T-helper 9 cell (primary cell): ENCODE results near the gene UBE3D.

Source experiments
- DNase-seq: peaks from one replicate; pipeline ENCODE4 v3.0.0-alpha.2; 2020
- total RNA-seq, 2 donors: gene quantifications; one replicate each; lab custom pipeline; 2026; lab: John Stamatoyannopoulos, UW

Gene UBE3D, protein sequence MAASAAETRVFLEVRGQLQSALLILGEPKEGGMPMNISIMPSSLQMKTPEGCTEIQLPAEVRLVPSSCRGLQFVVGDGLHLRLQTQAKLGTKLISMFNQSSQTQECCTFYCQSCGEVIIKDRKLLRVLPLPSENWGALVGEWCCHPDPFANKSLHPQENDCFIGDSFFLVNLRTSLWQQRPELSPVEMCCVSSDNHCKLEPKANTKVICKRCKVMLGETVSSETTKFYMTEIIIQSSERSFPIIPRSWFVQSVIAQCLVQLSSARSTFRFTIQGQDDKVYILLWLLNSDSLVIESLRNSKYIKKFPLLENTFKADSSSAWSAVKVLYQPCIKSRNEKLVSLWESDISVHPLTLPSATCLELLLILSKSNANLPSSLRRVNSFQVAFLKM
- 6.3 to 10.4 reads per million in 2 donors for total RNA-seq

- peak; percentile 97 for DNase-seq
Measured at GRCh38 chr6:83065511-83066192, at the start of gene UBE3D. Gene UBE3D (minus strand): TSS chr6:83065841. CDS start chr6:83065718, 123 bp downstream.

DNA sequence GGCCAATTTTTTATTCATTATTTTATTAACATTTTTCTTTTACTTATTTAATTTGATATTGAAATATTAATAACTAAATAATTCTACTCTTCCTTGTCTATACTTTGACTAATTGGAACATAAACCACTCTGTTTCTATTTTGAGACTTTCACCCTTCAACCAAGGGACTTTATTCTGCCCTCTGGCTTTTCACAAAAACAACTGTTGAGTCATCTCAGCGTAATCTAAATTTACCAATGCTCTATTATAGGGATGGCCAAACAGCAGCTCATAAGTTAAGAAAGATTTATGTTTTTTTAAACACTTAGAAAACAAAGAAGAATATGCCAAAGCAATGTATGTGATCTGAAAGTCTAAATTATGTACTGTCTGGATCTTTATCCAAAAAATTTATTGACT, 48.5 kb upstream of the UBE3D start:
- no peak for DNase-seq

DNA sequence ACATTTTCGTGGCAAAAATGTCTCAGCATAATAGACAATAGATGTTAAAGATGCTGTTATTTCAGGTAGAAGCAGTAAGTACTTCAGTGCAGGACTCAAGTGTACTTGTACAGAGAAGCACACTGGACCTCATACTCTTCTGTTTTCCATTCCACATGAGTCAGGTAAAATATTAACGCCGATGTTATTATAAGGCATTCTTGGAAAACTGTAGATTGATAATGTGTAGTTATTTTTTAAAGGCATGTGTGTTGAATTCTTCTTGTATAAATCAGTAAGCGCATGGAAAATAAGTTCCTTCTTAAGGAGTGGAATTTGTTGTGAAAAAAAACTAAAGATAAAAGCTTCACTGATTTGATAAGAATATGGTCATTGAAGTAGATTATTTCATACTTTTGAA, 47.6 kb upstream of the UBE3D start:
- DNase-seq, result no peak

DNA sequence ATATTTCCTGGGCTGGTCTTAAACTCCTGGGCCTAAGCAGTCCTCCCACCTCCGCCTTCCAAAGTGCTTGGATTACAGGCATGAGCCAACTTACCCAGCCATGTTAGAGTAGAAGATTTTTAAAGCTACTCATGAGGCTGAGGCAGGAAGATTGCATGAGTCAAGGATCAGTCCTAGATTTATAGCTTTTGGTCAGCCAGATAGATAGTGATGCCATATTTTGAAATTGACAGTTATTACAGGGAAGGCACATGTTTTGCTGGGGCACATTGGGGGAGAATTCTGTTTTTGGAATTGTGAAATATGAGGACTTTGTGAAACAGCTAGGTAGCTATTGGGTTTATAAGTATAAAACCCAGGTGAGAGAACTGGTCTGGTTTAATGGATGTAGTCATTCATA, 42.7 kb upstream of the UBE3D start:
- DNase-seq, result no peak

- DNase-seq, result no peak
Measured at GRCh38 chr6:83098589-83098988, 32.9 kb upstream of the UBE3D start.

DNA sequence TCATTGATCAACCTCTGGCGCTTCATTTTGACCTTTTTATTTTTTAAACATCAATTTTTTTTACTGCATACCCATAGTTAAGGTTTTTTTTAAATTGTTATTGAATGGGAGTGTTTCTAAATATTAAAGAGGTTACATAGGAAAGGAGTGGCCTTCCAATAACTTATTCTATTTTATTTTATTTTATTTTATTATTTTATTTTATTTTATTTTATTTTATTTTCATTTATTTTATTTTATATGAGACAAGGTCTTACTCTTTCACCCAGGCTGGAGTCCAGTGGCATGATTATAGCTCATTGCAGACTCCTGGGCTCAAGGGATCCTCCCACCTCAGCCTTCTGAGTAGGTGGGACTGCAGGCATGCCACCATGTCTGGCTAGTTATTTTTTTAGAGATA, 32.0 kb upstream of the UBE3D start:
- no peak for DNase-seq

DNA sequence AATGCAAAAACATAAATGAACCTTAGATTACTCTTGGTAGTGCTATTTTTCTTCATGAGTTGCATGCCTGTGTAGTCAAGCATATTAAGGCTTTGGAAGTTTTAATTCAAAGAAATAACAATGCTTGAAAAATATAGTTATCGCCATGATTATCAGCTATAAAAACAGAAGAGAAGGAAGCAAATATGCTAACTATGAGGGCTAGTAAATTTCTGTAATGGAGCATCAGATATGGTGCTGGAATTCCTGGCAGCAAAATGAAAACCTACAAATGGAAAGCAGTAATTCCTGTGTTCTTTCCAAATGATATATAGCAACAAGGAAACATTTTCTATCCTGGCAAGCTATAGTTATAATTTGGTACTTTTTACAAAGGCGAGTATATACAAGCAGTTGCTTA, 31.6 kb upstream of the UBE3D start:
- no peak for DNase-seq

- no peak for DNase-seq
Measured at GRCh38 chr6:83096791-83097190, 31.1 kb upstream of the UBE3D start.

GRCh38 chr6:83092756-83093399, 27.2 kb upstream of the UBE3D start:
- DNase-seq, result no peak

DNA sequence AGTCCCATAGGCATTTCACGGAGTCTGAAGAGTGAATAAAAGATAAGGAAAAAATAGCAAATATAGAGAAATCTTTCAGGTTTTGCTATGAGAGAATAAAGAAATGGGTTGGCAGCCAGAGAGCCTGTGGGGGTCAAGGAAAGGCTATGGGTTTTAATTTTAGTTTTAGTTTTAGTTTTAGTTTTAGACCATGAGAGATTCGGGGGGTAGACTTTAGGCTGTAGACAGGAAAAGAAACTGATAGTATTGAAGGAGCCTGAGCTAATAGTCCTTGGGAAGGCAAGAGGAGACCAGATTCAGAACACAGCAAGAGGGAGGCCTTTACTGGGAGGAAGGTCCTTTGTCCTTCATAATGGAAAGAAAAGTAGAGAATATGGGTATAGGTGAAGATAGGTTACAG, 21.1 kb upstream of the UBE3D start:
- no peak for DNase-seq

DNA sequence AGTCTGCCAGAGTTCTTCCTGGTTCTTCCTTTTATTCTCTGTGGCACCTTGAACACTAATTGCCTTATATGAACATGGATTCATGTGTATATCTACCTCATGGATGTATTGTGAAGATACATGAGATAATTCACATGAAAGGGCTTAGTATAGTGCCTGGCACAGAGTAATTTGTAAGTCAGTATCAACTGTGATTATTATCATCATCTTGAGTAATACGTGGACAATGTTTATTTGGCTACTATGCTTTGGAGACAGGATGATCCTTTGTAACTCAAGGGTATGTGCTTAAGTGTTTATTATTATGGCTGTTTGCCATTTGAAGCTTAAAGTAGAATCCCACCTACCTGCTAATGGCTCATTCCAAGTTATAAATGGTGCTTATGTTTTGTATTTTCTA, 17.8 kb upstream of the UBE3D start:
- DNase-seq, result no peak

- DNase-seq, result no peak
Measured at GRCh38 chr6:83073615-83074014, 8.0 kb upstream of the UBE3D start.

- no peak for DNase-seq
Measured at GRCh38 chr6:83072726-83073125, 7.1 kb upstream of the UBE3D start.

GRCh38 chr6:83071707-83072106, 6.1 kb upstream of the UBE3D start:
- no peak for DNase-seq

GRCh38 chr6:83071023-83071422, 5.4 kb upstream of the UBE3D start:
- no peak for DNase-seq

DNA sequence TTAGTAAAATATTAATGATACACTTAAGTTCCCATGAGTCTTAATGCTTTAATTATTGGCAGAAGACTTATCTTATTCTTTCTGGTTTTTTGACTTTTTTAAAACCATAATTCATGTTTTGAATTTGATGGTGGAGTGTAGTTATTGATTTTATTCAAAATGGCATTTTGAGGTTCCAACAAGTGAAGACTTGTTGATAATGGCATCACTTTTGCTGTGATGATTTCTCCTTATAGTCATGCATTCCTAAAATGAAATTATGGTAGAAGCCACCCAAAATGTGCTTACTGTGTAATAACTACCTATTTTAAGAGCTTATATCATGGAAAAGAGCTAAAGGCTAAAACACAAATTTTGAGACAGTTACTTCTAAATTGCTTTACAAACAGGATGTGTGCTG, 4.0 kb upstream of the UBE3D start:
- DNase-seq, result no peak

GRCh38 chr6:83068616-83069015, 3.0 kb upstream of the UBE3D start:
- no peak for DNase-seq

DNA sequence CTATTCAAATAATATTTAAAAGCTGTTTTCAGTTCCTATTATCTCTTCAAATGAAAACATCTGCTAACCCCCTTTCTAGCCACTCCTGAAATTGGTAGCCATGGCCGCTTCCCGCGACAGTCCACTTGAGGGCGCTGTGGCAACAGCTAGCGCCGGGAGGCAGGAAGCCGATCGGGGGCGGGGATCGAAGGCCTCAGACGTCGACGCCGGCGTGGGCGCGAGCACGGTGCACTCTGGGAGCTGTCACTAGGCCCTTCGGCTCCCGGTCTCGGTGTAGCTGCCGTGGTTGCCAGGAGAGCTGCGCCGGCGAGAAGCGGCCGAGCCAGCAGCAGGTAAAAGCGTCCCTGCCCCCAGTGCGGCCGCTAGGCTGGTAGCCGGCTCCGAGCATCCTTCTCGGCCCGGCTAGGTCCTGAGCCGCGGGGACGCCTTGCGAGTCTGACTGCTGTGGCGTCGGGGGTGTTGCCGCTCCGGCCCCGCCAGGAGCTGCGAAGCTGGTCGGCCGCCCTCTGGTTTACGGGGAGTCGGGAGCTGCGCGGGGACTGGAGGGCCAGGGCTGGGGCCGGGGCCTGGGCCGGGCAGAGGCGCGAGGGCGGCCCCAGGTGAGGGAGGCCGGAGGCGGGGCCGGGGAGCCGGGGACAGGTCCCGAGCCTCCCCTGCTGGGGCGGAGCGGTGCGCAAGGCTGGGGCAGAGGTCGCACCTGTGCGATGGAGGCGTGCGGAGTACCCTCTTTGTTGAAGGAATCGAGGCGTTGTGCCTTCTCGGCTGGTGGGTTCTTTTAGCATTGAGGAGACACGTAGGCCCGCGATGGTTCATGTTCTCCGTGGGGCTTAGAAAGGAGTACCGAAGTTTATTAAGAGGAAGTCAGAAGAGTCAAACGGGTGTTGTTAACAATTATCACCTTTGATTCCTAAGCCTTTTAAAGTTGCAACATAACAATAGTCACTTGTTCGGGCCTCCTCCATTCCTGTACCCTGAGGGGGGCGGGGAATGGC, 2.1 kb upstream of the UBE3D start, which contains the start of gene DOP1A:
Gene DOP1A (plus strand): TSS at position 224 of the 992 bp plus-strand sequence. CDS start 29,307 bp downstream, outside the sequence.
- DNase-seq, result peak; percentile 96

- DNase-seq, result no peak
Measured at GRCh38 chr6:83062225-83062624, 3.4 kb downstream of the UBE3D start.

DNA sequence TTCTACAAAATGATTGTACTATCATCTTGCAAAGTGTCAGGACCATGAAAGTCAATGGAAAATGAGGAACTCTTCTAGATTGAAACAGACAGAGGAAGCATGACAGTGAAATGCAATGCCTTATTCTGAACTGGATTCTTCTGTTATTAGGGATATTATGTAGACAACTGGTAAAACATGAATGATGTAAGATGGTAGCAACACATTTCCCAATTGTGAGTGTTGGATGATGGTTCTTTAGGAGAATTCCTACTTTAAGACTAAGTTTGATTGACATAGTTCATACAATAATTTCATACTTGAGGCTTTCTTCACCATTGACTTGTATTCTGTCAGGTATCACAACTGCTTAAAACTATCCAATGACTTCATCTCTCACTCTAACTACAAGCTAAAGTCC, 4.5 kb downstream of the UBE3D start:
- DNase-seq, result no peak

DNA sequence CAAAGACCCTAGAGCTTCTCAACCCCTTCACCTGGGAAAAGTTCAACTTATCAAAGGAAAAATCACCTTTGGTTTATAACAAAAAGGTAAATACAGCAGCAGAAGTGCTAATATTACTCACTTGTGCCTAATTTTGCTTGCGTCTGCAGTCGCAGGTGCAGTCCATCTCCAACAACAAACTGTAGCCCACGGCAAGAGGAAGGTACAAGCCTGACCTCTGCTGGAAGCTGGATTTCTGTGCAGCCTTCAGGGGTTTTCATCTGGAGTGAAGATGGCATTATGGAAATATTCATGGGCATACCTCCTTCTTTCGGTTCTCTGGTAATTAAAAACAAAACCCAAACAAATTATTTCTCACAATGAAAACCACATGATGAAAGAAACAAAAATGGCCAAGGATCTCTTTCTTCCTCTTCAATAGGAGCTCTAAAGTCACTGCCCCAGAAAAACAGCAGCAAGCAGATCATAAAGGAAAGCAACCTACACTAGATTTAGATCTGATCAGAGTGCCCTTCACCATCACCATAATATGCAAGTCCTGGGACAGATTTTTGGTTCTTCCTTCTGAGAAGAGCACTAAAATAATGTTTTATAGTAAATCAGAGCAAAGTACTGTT, 7.8 kb downstream of the UBE3D start:
- DNase-seq, result no peak
